MCF 10A (cell line): Measurements from ENCODE around the gene LRFN3. TPM values are rescaled to one million over a fixed set of nuclear protein-coding genes. Genes with fewer than 3 reads are reported as not detected.

ENCODE experiments used
- BruUV-seq: library from RNA; stranded (reverse); fragments of 400-500 nt; replicated peaks from 2 replicates; lab custom pipeline; 2021; lab: Mats Ljungman, UMichigan
- CTCF ChIA-PET: fragments of 300-600 bp; sonication (Branson Sonifier 250); formaldehyde crosslinking; extraction: SDS; loops from one replicate; lab custom pipeline; 2021; ENCODE audit warnings: antibody characterized with exemption, inconsistent platforms; lab: Yijun Ruan, JAX
- POLR2A ChIA-PET: fragments of 300-600, 350-650 bp; sonication (Branson Sonifier 250); formaldehyde crosslinking; extraction: SDS; loops from one replicate; lab custom pipeline; 2020; ENCODE audit warnings: antibody characterized with exemption, inconsistent platforms; lab: Yijun Ruan, JAX
- DNase-seq: peaks from one replicate; pipeline ENCODE4 v3.0.0-alpha.2; 2018; ENCODE audit not compliant: unreplicated experiment
- H3K27ac Mint-ChIP-seq: one replicate; pipeline ENCODE4 v1.8.0; 2022; ENCODE audit warnings: mild to moderate bottlenecking, low read depth, mixed read lengths; ENCODE audit not compliant: unreplicated experiment
- H3K27me3 Mint-ChIP-seq: one replicate; pipeline ENCODE4 v1.8.0; 2022; ENCODE audit warnings: mixed read lengths; ENCODE audit not compliant: insufficient read depth, unreplicated experiment
- H3K36me3 Mint-ChIP-seq: one replicate; pipeline ENCODE4 v1.8.0; 2022; ENCODE audit warnings: mild to moderate bottlenecking, moderate library complexity, mixed read lengths; ENCODE audit not compliant: insufficient read depth, unreplicated experiment
- H3K4me1 Mint-ChIP-seq: one replicate; pipeline ENCODE4 v1.8.0; 2022; ENCODE audit warnings: mixed read lengths; ENCODE audit not compliant: insufficient read depth, unreplicated experiment
- H3K4me3 Mint-ChIP-seq: one replicate; pipeline ENCODE4 v1.8.0; 2022; ENCODE audit warnings: mild to moderate bottlenecking, moderate library complexity, mixed read lengths; ENCODE audit not compliant: unreplicated experiment
- H3K9me3 Mint-ChIP-seq: one replicate; pipeline ENCODE4 v1.8.0; 2022; ENCODE audit warnings: mixed read lengths; ENCODE audit not compliant: unreplicated experiment
- intact Hi-C: fragments of 100-400 bp; cut with micrococcal nuclease; formaldehyde crosslinking; loops from 2 replicates; pipeline ENCODE4 v1.14.1; 2022
- total RNA-seq: library from RNA; stranded (reverse); gene quantifications from 2 replicates; pipeline ENCODE4 v1.2.3, GENCODE V29; 2022
- TF ChIP-seq, protein P1 (sequence below): fragments of 200-600 bp; IDR thresholded peaks from one replicate; pipeline ENCODE4 v1.8.0; 2022; ENCODE audit warnings: antibody characterized with exemption, mild to moderate bottlenecking; ENCODE audit not compliant: unreplicated experiment

The LRFN3 gene
- total RNA-seq, 1 experiment from 2014 or later: 7.4 TPM

DNA sequence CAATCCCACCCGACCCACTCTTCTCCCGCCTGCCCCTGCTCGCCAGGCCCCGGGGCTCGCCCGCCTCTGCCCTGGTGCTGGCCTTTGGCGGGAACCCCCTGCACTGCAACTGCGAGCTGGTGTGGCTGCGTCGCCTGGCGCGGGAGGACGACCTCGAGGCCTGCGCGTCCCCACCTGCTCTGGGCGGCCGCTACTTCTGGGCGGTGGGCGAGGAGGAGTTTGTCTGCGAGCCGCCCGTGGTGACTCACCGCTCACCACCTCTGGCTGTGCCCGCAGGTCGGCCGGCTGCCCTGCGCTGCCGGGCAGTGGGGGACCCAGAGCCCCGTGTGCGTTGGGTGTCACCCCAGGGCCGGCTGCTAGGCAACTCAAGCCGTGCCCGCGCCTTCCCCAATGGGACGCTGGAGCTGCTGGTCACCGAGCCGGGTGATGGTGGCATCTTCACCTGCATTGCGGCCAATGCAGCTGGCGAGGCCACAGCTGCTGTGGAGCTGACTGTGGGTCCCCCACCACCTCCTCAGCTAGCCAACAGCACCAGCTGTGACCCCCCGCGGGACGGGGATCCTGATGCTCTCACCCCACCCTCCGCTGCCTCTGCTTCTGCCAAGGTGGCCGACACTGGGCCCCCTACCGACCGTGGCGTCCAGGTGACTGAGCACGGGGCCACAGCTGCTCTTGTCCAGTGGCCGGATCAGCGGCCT, 4.1 kb downstream of the LRFN3 start:
- intact Hi-C loops: no loop called here
- Mint-ChIP-seq H3K36me3 (peaks cover 8% of the 10 kb centered on the region), H3K9me3 (no peaks in the 10 kb centered on the region), H3K27ac (no peak overlapping the region), H3K4me3 (no peak overlapping the region), H3K4me1 (peaks cover 32% of the 10 kb centered on the region), H3K27me3 (no peaks in the 10 kb centered on the region)
- BruUV-seq: no TSS peak
- CTCF ChIA-PET: interaction anchor here (0.6 to 1.2 kb wide), 3 partner anchors 9 to 192 kb away, joined by 3 to 4 read pairs (median 4); partner anchors contain the start of gene LIN37
- no peak for DNase-seq
- TF ChIP-seq, protein P1, sequence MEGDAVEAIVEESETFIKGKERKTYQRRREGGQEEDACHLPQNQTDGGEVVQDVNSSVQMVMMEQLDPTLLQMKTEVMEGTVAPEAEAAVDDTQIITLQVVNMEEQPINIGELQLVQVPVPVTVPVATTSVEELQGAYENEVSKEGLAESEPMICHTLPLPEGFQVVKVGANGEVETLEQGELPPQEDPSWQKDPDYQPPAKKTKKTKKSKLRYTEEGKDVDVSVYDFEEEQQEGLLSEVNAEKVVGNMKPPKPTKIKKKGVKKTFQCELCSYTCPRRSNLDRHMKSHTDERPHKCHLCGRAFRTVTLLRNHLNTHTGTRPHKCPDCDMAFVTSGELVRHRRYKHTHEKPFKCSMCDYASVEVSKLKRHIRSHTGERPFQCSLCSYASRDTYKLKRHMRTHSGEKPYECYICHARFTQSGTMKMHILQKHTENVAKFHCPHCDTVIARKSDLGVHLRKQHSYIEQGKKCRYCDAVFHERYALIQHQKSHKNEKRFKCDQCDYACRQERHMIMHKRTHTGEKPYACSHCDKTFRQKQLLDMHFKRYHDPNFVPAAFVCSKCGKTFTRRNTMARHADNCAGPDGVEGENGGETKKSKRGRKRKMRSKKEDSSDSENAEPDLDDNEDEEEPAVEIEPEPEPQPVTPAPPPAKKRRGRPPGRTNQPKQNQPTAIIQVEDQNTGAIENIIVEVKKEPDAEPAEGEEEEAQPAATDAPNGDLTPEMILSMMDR: no peak
- POLR2A ChIA-PET: no interaction called here

DNA sequence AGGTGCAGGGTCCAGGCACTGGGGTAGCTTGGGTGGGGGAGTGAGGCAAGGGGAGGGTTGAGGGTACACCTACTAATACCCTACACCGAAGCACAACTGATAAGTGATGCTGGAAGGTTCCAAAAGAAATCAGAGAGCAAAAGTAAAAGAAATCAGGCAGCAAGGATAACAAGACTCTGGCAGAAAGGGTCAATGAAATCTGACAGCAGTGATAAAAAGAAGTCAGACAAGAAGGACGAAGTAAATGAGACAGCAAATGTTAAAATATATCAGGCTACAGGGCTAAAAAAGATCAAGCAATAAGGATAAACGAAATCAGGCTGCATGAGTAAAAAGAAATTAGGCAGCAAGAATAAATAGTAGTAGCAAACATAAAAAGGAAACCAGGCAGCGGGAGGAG, 4.7 kb downstream of the LRFN3 start:
- H3K4me3 Mint-ChIP-seq: no peak overlapping the region
- intact Hi-C loops: no loop called here
- ChIA-PET CTCF (interaction anchor here (0.6 to 0.7 kb wide), 2 partner anchors 41 to 187 kb away, joined by 3 to 4 read pairs; no protein-coding TSS in a partner anchor), POLR2A (no interaction called here)
- H3K36me3 Mint-ChIP-seq: peaks cover 8% of the 10 kb centered on the region
- H3K27ac Mint-ChIP-seq: no peak overlapping the region
- no peak for DNase-seq
- no peaks in the 10 kb centered on the region for H3K9me3 Mint-ChIP-seq
- no TSS peak for BruUV-seq
- H3K4me1 Mint-ChIP-seq: peaks cover 29% of the 10 kb centered on the region
- no peaks in the 10 kb centered on the region for H3K27me3 Mint-ChIP-seq
- TF ChIP-seq, protein P1: no peak

DNA sequence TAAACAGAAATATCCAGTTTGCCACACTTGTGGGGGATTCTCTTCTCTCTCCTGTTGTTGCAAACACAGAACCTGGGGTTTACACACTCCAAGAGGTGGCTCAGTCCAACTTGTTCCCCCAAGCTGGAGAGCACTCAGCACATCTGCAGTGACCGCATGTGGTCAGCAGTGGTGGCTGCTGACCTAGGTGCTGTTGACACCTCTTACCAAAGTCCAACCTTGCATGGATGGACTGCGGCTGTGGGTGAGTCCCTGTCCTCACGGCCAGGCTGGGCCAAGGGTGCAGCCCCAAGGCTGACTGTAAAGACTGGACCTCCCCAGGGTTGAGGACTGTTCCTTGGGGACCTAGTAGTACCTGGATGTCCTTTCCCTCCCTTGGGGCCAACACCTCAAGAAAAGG, 6.1 kb downstream of the LRFN3 start:
- intact Hi-C loops: no loop called here
- H3K4me1 Mint-ChIP-seq: peaks cover 25% of the 10 kb centered on the region
- peaks cover 8% of the 10 kb centered on the region for H3K36me3 Mint-ChIP-seq
- no peak overlapping the region for H3K4me3 Mint-ChIP-seq
- TF ChIP-seq, protein P1: no peak
- POLR2A ChIA-PET: no interaction called here
- no peak for DNase-seq
- BruUV-seq: no TSS peak
- CTCF ChIA-PET: interaction anchor here (0.6 kb wide), 1 partner anchor 248 kb away, joined by 3 read pairs; no protein-coding TSS in a partner anchor
- no peak overlapping the region for H3K27ac Mint-ChIP-seq
- H3K27me3 Mint-ChIP-seq: no peaks in the 10 kb centered on the region
- H3K9me3 Mint-ChIP-seq: no peaks in the 10 kb centered on the region

DNA sequence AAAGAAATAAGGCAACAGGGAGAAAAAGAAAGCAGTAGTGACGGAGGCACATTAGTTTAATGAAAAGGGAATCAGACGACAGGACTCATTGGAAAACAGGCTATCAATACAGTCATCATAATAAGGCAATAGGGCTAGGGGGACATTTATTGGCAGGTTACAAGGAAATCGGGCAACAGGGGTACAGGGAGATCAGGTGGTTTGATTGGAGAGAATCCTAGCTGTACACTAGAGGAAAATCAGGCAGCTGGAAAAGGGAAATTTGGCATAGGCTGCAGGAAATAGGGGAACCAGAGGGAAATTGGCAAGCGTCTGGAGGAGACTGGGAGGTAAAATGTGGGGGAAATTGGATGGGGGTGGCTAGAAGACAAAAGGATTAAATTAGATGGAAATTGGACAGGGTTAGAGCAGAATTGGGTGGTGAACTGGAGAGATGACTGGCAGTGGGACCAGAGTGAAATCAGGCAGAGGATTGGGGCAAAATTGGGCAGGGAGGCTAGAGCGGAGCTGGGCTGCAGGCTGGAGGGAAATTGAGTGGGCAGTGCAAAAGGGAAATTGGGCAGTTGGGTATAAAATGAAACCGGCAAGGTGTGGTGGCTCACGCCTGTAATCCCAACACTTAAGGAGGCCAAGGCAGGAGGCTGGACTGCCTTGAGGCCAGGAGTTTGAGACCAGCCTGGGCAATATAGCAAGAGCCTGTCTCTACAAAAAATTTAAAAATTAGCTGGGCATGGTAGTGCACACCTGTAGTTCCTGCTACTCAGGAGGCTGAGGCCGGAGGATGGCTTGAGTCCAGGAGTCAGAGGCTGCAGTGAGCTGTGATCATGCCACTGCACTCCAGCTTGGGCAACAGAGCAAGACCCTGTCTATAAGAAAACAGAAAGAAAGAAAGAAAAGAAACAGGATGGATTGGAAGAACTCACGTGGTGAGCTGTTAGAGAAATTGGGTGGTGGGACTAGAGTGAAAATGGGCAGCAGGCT, 7.4 kb downstream of the LRFN3 start:
- no peak for DNase-seq
- no peak overlapping the region for H3K4me3 Mint-ChIP-seq
- POLR2A ChIA-PET: no interaction called here
- intact Hi-C loops: no loop called here
- TF ChIP-seq, protein P1: no peak
- no TSS peak for BruUV-seq
- CTCF ChIA-PET: interaction anchor here (0.5 to 0.7 kb wide), 2 partner anchors 59 to 235 kb away, joined by 3 to 4 read pairs; no protein-coding TSS in a partner anchor
- no peak overlapping the region for H3K27ac Mint-ChIP-seq
- no peaks in the 10 kb centered on the region for H3K9me3 Mint-ChIP-seq
- no peaks in the 10 kb centered on the region for H3K27me3 Mint-ChIP-seq
- peaks cover 11% of the 10 kb centered on the region for H3K4me1 Mint-ChIP-seq
- H3K36me3 Mint-ChIP-seq: peaks cover 8% of the 10 kb centered on the region
